Activated CD4-positive, alpha-beta T cell treated with anti-CD3 and anti-CD28 coated beads for 48 hours (primary cell): ENCODE results near the gene GSAP.
"Not testable (repeated sequence)": the region's sequence is repeated elsewhere in the genome, so short reads cannot be mapped to it uniquely, and the experiment has no call there.

Experiments
- DNase-seq: peaks from one replicate; pipeline ENCODE4 v3.0.0-alpha.2; 2020

The GSAP gene

GRCh38 chr7:77320714-77321113 lies 95.4 kb downstream of the GSAP start:
- no peak for DNase-seq

- DNase-seq = no peak
These were observed 96.0 kb downstream of the GSAP start for GRCh38 chr7:77320137-77320536.

- DNase-seq = no peak
These were observed 98.1 kb downstream of the GSAP start for GRCh38 chr7:77318019-77318418.

DNA sequence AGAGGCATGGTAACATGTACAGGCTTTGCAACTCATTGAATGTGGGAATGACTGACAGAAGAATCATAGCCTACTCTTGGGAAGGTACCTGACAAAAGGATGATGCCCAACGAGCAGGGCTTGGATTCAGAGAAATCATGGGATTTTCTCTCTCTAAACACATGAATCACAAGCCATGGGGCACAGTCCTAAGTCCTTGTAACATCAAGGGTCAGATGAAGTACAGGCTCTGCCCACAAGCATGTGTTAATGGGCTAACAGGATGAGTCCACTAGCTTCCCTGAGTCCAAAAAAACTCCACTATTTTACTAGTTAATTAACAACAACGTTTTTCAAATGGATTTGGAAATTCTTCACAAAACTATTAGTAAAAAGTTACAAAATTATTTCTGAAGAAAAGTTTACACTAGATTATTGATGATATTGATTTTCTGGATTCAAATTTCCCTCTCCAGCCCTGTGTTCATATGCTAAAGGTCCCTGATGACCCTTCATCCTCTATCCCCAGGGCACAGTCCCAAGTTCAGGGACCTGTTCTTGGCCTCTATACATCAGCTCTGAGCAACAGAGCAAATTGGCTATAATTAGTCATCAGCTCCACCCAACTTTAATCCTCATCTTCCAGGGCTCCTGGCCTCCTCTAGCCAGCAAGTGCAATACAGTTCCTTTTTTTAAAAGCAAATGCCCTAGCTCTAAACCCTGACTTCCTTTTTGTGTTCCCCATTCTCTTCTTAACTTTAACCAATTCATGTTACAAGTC lies 99.8 kb downstream of the GSAP start:
- no peak for DNase-seq

DNA sequence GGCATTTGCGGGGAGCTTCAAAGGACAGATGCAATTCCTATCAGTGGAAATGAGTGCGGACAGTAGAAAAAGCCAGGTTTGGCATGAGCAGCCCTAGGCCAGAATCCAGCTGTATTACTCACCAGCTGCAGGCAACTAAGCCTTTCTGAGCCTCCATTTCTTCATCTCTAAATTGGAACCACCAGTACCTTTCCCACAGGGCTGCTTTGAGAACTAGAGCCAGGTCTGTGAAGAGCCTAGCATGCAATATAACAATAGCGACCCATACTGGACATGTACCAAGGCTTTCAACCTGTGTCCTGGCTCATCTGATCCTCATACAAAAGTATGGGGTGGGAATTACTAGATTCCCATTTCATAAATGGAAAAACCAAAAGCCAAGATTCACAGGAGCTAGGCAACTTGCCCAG lies 101.0 kb downstream of the GSAP start:
- no peak for DNase-seq

DNA sequence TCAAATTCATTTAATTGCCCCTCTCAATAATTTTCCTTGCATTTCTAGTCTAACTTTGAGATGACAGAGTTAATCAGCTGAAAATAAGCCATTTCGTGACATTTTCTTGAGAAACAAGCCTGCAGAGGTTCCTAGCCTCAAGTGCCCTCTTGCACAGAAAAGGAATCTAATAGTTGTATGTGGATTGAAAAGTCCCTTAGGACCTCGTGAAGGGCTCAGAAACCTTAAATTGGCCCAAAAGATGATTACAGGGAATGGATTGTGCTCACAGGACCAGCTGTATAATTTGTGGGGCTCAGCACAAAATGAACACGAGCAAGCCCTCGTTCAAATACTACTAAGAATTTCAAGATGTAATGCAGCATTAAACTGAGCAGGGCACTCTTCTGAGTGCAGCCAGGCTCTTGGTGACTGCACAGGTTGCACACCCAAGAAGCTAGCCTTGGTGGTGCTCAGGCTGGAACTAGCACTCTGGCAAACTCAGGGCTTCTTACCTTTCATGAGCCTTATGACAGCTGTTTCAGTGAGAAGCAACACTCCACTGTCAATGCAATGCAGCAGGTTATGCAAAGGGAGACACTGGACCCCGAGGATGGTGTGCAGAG lies 102.2 kb downstream of the GSAP start:
- no peak for DNase-seq

GRCh38 chr7:77313085-77313484 lies 103.1 kb downstream of the GSAP start:
- no peak for DNase-seq

DNA sequence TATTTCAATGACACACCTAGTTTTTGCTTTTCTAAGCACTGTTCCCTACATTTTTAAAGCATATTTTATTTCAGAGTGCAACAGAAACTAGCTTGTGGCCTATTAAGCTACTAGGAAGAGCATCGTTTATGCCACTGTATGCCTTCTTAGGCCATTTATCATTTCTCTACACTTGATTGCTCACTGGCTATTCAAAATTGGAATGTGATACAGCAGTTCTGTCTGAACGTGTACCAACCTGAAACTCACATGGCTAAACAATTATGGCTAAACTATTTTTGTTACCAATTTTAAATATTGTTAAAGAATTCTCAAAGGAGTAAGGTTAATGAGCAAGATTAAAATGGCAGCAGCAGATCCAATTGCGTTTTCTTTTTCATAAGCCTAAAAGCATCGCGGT lies 105.2 kb downstream of the GSAP start:
- no peak for DNase-seq

DNA sequence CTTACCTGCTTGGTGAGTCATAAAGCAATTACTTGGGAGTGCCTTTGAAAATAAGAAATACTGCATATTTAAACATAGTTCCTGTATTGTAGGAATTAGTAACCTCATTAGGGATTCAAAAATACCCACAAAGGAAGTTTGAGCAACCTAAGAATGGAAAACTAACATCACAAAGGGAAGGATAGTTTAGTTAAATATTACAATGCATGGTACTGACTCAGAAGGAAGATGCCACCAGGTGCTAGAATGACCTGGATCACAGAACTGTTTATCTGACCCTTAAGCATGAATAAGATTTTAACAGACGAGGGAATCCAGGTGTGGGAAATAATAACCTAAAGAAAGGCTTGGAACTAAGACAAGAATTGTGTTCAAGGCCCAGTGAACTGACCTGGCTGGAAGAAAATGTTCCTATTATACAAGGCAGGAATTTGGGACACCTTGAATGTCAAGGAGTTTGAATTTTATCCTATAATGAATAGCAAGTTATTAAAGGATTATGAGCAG lies 106.4 kb downstream of the GSAP start:
- no peak for DNase-seq

- no peak for DNase-seq
These were observed 107.4 kb downstream of the GSAP start for GRCh38 chr7:77308792-77309191.

- no peak for DNase-seq
These were observed 109.7 kb downstream of the GSAP start for GRCh38 chr7:77306231-77307067.

GRCh38 chr7:77295549-77295948 lies 120.6 kb downstream of the GSAP start:
- no peak for DNase-seq

DNA sequence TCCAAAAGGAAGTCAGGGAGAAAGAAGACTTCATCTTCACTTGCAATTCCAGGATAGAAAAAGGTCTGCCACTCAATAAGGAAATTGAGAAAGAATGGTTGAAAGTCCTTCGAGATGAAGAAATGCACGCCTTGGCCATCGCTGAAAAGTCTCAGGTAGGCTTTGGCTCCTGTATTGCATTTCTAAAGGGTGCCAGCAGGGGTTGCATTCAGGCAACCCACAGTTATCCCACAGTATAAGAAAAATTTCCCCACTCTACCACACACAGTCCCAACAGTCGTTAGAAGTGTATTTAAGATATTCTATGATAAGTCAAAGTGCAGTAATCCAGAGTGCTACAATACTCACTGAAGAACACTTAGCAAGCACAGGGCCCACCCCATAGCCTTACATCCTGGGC lies 123.1 kb downstream of the GSAP start:
- no peak for DNase-seq

GRCh38 chr7:77290425-77290824 lies 125.7 kb downstream of the GSAP start:
- DNase-seq = no peak

- DNase-seq = no peak
These were observed 126.8 kb downstream of the GSAP start for GRCh38 chr7:77289387-77289786.

- no peak for DNase-seq
These were observed 127.4 kb downstream of the GSAP start for GRCh38 chr7:77288676-77289320.

DNA sequence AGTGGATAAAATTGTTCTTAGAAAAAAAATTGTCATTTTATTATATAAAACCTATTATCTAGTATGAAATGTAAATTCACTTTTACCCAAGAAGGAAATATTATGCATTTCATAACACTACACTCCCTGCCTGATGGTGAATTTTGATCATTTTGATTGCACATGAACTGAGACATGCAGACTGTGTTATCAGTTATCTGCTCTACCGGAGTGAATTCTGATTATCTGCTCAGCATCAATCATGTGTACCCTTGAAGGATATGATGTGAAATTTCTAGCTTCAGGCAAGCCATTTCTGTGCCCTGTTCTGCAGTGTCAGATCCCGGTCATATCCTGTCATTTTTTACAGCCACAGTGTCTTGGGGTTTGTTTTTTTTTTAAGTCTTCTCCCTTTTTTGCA lies 131.5 kb downstream of the GSAP start:
- DNase-seq = no peak

GRCh38 chr7:77284005-77284404 lies 132.1 kb downstream of the GSAP start:
- no peak for DNase-seq

GRCh38 chr7:77282897-77283296 lies 133.3 kb downstream of the GSAP start:
- no peak for DNase-seq

DNA sequence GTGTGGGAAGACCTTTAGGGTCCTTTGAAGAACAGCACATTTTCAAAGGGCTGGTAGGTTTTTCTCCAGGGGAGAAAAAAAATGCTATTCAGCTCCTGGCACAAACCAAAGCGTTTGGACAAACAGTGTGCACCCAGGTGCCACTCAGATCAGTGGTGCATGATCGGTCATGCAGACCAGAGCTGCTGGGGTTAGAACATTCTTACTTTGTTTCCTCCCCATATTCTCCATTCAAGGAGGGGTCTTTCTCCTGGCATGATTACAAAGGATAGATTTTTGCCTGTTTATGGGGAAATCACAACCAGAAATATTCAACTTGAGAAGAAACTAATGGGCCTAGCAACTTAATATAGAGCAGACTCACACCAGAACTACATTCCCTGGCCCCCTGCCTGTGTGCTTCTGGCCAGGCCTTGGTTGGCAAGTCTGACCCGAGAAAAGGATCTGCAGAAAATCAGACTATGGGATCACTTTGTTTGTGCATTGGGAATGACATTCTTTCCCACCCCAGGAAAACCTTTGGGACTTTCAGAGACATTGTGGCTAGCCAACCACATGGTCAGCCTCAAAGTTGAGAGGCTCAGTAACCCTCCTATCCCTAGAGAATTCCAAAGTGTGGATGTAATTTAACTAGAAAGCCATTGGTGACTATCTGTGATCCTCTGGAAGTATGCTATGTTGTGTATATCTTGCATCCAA lies 134.2 kb downstream of the GSAP start:
- DNase-seq = no peak

DNA sequence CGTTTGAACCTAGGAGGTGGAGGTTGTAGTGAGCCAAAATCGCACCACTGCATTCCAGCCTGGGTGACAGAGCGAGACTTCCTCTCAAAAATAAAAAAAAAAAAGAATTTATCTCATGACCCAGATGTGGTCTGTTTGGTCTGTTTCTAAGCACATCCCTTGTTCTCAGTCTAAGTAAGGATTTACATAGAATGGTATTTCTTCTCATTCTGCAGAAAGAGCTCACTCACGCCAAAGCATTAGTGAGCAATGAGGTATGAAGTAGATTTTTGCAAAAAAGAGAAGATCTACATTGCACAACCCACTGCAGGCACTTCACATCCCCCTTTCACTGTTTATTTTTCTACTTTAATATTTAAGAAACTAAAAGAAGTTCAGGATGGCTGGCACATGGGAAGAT lies 140.0 kb downstream of the GSAP start:
- no peak for DNase-seq

- not testable (repeated sequence) for DNase-seq
These were observed 140.5 kb downstream of the GSAP start for GRCh38 chr7:77275663-77276062.

DNA sequence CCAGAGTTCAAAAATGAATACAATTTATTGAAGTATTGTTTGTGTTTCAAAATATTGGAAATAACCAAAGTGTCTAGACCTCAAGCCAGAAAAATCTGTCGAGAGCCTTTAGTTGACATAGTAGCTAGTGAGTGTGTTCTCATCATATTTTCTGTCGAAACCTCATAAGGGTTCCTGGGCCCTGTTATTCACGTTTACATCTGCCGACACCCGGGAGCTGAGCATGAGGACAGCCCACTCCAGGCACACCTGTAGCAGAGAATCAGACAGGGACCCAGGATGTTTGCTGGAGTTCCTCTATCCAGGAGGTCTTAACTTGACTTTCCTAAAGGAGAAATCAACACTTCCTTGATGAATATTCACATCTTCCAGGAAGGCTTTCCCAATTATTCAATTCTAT lies 144.4 kb downstream of the GSAP start:
- DNase-seq = no peak
